SJSA1 (cell line): ENCODE measurements around the gene PDGFD. TPM values are rescaled to one million over a fixed set of nuclear protein-coding genes. Genes with fewer than 3 reads are reported as not detected.

ENCODE experiments used
- DNase-seq, 2 experiments: peaks; one replicate each; pipeline ENCODE4 v3.0.0-alpha.2; 2015 to 2020; ENCODE audit warnings: low spot score in 2 of 2, low read depth in 1 of 2
- H3K27ac ChIP-seq: fragments of 250-450 bp; sonication (Bioruptor Pico); 2 replicates; pipeline ENCODE4 v1.5.1; 2020; ENCODE audit warnings: mild to moderate bottlenecking, moderate library complexity
- H3K27me3 ChIP-seq: fragments of 250-450 bp; sonication (Bioruptor Pico); replicated peaks from 2 replicates; pipeline ENCODE4 v1.5.1; 2020; ENCODE audit warnings: mild to moderate bottlenecking, moderate library complexity
- H3K36me3 ChIP-seq: fragments of 250-450 bp; sonication (Bioruptor Pico); 2 replicates; pipeline ENCODE4 v1.5.1; 2020; ENCODE audit warnings: mild to moderate bottlenecking
- H3K4me1 ChIP-seq: fragments of 250-450 bp; sonication (Bioruptor Pico); replicated peaks from 2 replicates; pipeline ENCODE4 v1.6.1; 2021; ENCODE audit warnings: mild to moderate bottlenecking
- H3K4me3 ChIP-seq: fragments of 250-450 bp; sonication (Bioruptor Pico); 2 replicates; pipeline ENCODE4 v1.5.1; 2020; ENCODE audit warnings: mild to moderate bottlenecking
- H3K9me3 ChIP-seq: fragments of 250-450 bp; sonication (Bioruptor Pico); replicated peaks from 2 replicates; pipeline ENCODE4 v1.5.1; 2020; ENCODE audit warnings: mild to moderate bottlenecking
- total RNA-seq: library from RNA; depleted of rRNA; stranded (reverse); fragments of >200 nt; shearing (Covaris generic); gene quantifications from 2 replicates; pipeline ENCODE4 v1.2.3, GENCODE V29; 2014

PDGFD gene
- total RNA-seq, 1 experiment from 2014 or later: 6.6 TPM

DNA sequence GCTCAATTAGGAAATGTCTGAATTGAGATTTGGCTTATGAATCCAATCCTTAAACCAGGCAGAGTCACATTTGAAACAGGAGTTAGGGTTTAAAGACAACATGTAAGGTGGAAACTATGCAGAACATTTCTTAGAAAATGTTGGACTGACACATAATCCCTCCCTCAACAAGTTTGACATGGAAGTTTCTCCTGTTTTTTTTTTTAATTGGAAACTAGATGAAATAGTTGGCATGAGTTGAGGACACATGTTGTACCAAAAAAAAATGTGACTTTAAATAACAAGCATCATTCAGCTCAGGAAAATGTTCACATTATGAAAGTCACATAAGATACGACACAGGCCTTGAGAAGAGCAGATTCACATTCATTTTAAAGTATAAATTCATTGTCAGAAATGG is 282.4 kb downstream of the PDGFD start:
- H3K27me3 ChIP-seq: no peaks in the 10 kb centered on the region
- H3K36me3 ChIP-seq: no peaks in the 10 kb centered on the region
- no peaks in the 10 kb centered on the region for H3K4me1 ChIP-seq
- no peak overlapping the region for H3K27ac ChIP-seq
- H3K4me3 ChIP-seq: no peak overlapping the region
- no peak for DNase-seq
- H3K9me3 ChIP-seq: no peaks in the 10 kb centered on the region

DNA sequence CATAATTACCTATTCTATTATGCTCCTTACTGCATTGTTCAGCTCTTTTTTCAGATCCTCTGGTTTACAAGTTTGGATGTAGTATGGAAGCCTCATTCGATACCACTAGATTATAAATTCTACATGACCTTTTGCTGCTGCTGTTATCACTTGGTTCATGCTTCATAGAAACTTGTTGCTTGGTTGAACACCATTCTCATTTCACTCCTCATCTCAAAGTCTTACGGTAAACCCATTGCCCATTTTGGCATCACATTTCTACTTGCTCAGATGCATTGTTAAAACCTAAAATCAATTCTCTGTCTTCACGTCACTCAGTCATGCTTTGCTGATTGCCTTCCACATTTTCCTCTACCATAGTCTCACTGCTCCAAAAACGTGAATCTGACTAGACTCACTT is 283.0 kb downstream of the PDGFD start:
- H3K4me3 ChIP-seq: no peak overlapping the region
- DNase-seq: no peak
- H3K27me3 ChIP-seq: no peaks in the 10 kb centered on the region
- no peaks in the 10 kb centered on the region for H3K36me3 ChIP-seq
- no peak overlapping the region for H3K27ac ChIP-seq
- no peaks in the 10 kb centered on the region for H3K4me1 ChIP-seq
- H3K9me3 ChIP-seq: no peaks in the 10 kb centered on the region

DNA sequence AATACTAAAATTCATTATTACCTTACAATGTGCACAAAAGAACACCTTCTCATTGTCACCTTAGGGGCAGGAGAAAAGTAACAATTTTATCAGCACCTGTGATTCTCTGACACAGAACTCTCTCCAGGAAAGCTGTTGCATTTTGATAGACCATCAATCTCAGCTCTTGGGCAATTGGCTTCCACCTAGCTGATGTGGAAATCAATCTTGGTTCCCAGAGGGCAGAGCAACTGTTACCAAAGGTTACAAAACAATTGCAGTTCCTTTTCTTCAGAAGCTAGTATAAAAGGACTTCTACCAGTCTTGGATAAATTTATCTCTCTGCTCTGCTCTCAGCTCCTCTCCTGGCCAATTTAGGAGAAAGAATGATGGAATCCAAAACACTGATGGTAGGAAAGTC is 285.3 kb downstream of the PDGFD start:
- no peak overlapping the region for H3K4me3 ChIP-seq
- H3K9me3 ChIP-seq: no peaks in the 10 kb centered on the region
- H3K36me3 ChIP-seq: no peaks in the 10 kb centered on the region
- DNase-seq: no peak
- no peaks in the 10 kb centered on the region for H3K4me1 ChIP-seq
- H3K27me3 ChIP-seq: no peaks in the 10 kb centered on the region
- H3K27ac ChIP-seq: no peak overlapping the region

DNA sequence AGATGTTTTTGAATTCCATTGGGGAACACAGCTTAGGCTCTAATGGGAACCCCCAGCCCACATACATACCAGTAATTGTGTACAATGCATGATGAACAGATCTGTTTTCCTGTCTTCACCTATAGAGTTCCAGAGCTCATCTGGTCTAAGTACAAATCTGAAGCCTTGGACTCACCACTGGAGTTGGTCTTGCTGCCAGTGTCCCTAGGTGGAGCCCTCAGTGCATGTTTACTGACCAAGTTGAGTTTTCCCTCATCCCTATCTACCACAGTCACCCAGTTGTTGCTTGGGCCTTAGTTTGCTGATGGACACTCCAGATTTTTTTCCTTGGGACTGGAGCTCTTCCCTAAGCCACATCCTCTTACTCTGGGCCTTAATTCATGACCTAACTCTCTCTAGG is 286.7 kb downstream of the PDGFD start:
- H3K36me3 ChIP-seq: no peaks in the 10 kb centered on the region
- H3K4me1 ChIP-seq: no peaks in the 10 kb centered on the region
- H3K27me3 ChIP-seq: no peaks in the 10 kb centered on the region
- H3K27ac ChIP-seq: no peak overlapping the region
- no peak for DNase-seq
- H3K4me3 ChIP-seq: no peak overlapping the region
- no peaks in the 10 kb centered on the region for H3K9me3 ChIP-seq

DNA sequence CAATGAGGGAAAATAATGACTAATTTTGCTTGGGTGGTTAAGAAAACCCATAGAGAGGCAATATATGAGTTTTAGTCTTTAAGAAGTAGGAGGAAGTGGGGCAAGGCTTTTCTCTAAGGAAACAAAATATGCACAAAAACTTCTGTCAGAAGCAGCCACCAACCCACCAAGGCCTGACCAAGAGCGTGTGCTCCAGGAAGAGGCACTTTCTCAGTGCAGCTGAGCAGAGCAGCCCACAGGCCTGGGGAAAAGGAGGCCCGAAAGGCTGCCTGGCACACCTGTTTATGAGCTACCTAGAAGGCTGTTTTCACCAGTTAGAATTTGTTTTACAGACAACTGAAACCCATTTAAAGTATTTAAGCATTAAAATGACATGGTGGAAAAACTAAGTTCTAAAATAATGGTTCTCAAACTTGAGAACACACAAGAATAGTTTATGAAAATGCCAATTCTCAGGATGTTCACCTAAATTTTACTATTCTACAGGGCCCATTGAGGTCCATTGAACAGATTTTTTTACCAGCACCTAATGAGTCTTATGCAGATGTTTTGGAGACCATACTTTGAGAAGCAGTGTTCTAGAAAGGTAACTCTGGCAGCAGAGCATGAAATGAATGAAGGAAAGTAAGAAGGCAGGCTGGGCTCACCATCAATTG is 288.0 kb downstream of the PDGFD start:
- H3K4me1 ChIP-seq: no peaks in the 10 kb centered on the region
- no peak overlapping the region for H3K27ac ChIP-seq
- no peak for DNase-seq
- no peaks in the 10 kb centered on the region for H3K27me3 ChIP-seq
- H3K9me3 ChIP-seq: no peaks in the 10 kb centered on the region
- no peaks in the 10 kb centered on the region for H3K36me3 ChIP-seq
- H3K4me3 ChIP-seq: no peak overlapping the region

DNA sequence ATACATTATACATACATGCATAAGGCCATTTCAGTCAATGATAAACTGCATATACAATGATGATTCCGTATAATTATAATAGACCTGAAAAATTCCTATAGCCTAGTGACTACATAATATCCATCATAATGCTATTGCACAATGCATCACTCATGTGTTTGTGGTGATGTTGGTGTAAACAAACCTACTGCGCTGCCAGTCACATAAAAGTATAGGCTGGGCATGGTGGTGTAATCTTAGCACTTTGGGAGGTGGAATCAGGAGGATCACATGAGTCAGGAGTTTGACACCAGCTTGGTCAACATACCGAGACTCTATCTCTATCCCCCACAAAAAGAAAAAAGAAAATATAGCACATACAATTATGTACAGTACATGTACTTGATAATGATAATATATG is 291.2 kb downstream of the PDGFD start:
- H3K27ac ChIP-seq: no peak overlapping the region
- H3K9me3 ChIP-seq: no peaks in the 10 kb centered on the region
- no peaks in the 10 kb centered on the region for H3K27me3 ChIP-seq
- no peak overlapping the region for H3K4me3 ChIP-seq
- H3K4me1 ChIP-seq: no peaks in the 10 kb centered on the region
- no peak for DNase-seq
- no peaks in the 10 kb centered on the region for H3K36me3 ChIP-seq

DNA sequence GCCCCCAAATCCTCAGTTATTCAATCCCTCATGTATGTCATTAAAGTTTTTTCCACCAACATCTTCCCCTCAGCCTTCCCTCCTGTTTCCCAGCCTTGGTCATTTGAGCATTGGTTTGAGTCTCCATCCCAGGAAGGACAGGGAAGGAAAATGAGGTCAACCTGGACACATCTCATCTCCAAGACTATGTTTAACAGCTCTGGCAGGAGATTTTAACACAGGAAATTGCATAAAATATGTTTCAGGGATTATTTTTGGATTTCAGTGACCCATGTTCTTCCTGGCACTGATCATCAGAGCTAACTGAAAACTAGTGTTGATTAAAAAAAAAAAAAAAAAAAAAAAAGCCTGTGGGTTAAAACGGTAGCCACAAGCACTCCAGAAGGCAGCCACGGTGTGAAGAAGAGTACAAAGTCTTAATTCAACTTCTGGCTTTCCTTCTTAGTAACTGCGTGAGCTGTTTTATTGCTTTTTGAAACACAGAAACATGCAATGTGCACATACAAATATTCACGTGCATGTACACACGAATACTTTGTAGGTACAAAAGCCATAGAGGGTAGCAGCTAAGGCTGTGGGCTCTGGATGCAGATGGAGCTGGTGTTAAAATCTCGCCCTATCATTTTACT is 291.9 kb downstream of the PDGFD start:
- no peak overlapping the region for H3K27ac ChIP-seq
- H3K36me3 ChIP-seq: no peaks in the 10 kb centered on the region
- no peaks in the 10 kb centered on the region for H3K27me3 ChIP-seq
- H3K9me3 ChIP-seq: no peaks in the 10 kb centered on the region
- DNase-seq: no peak
- no peaks in the 10 kb centered on the region for H3K4me1 ChIP-seq
- H3K4me3 ChIP-seq: no peak overlapping the region

DNA sequence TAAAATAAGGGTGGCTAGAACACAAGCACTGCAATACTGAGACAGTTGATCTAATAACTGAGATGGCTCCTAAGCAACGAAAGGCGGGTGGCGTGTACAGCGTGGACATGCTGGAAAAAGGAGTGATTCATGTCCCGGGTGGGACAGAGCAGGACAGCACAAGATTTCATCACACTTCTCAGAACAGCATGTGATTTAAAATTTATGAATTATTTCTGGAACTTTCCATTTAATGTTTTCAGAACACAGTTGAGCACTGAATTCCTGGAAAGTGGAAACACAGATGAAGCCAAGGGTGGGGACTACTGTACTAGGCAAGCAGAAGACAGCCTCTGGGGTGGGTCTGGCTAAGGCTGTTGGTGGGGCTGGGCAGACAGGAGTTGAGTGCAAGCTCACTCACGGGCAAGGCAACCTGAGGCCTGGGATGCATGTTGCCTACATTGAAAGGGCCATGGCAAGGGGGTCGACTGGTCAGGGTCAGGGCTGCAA is 293.1 kb downstream of the PDGFD start:
- Histone ChIP-seq H3K36me3 (no peaks in the 10 kb centered on the region), H3K27ac (no peak overlapping the region), H3K9me3 (no peaks in the 10 kb centered on the region), H3K27me3 (no peaks in the 10 kb centered on the region), H3K4me3 (no peak overlapping the region), H3K4me1 (no peaks in the 10 kb centered on the region)
- no peak for DNase-seq

DNA sequence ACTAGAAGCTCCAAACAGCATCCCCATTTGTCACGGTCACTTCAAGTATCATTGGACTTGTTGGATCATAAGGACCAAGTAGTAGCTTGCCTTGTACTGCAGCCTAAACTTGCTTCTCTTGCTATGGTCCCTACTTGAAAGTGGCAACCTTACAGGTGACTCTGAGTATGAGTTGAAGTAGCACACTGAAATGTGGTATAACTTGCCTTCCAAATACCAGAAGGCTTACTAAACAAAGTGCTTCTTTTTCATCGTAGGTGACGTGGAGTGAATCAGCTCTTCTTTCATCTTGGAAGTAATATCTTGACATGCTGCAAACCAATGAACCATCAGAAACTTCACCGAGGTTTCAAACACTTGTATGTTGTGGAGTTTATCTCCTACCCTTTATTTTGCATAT is 296.5 kb downstream of the PDGFD start:
- no peak for DNase-seq
- no peaks in the 10 kb centered on the region for H3K9me3 ChIP-seq
- H3K36me3 ChIP-seq: no peaks in the 10 kb centered on the region
- H3K4me1 ChIP-seq: no peaks in the 10 kb centered on the region
- no peak overlapping the region for H3K4me3 ChIP-seq
- H3K27me3 ChIP-seq: no peaks in the 10 kb centered on the region
- no peak overlapping the region for H3K27ac ChIP-seq

DNA sequence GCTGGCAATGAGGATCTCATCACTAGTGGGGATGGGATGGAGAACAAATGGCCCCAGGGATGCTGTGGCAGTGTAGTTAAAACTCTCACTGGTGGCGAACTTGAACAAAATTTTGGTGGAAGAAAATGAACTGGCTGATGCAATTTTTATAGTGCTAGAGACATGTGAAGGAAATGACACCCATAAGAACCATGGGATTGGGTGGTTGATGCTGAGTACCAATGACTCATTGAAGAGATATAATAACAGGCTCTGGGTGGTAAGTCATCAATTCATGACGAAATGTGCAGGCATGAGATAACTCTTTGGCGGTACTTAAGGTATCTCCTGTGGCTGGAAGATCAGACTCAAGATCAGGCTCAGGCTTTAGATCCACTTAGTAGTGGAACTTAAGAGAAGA is 300.4 kb downstream of the PDGFD start:
- H3K9me3 ChIP-seq: no peaks in the 10 kb centered on the region

DNA sequence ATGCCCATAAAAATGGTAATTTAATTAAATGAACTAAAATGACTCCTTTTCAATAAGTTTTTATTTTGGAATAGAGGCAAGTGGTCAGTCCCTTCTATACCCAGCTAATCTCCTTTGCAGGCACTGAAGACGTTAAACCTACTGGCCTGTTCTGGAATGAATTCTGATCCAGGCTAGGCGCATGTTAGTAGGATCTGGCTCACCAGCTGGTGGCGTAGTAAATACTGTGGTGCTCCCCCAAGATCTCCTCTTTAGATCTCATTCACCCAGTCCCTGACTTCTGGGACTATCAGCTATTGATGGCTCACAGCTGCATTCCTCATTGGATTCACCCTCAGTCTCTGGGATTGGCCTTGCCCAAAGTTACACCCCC is 301.2 kb downstream of the PDGFD start:
- no peak overlapping the region for H3K4me3 ChIP-seq
- H3K4me1 ChIP-seq: no peaks in the 10 kb centered on the region
- no peak for DNase-seq
- no peaks in the 10 kb centered on the region for H3K36me3 ChIP-seq
- H3K9me3 ChIP-seq: no peaks in the 10 kb centered on the region
- no peaks in the 10 kb centered on the region for H3K27me3 ChIP-seq
- H3K27ac ChIP-seq: no peak overlapping the region

More for the DNA sequence above, 300.4 kb downstream of the PDGFD start:
- Histone ChIP-seq H3K27ac (no peak overlapping the region), H3K27me3 (no peaks in the 10 kb centered on the region), H3K4me1 (no peaks in the 10 kb centered on the region), H3K4me3 (no peak overlapping the region), H3K36me3 (no peaks in the 10 kb centered on the region)
- no peak for DNase-seq

DNA sequence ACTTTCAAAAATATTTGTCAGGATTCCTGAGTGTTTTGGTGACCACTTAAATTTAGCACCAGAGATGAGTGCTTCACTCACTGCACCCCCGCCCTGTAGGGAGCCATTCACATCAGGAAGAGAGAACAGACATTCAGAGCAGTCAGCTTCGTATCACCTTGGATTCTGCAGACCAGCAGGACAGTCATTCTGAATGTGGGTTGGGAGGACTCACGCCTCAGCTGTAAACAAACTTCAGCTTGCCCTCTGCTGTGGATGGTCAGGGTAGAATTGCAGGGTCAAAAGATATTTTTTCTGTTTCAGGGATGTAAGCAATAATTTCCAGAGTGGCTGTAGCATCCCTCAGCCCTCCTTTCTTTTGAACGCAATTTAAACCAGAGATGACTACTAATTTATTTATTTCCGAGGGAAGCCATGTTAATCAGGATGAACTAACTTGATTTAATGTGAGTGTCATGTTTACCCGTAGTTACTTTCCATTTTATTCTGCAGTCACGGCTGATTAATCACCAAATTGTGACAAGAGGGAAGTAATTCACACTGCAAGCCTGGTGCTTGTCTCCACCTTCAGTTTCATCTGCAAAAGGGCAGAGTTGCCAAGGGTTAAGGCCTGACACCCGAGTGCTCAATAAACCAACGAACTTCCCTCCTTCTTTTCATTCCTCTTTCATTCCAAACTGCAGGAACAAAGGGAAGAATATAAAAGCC is 301.7 kb downstream of the PDGFD start:
- Histone ChIP-seq H3K9me3 (no peaks in the 10 kb centered on the region), H3K27ac (no peak overlapping the region), H3K4me1 (no peaks in the 10 kb centered on the region), H3K4me3 (no peak overlapping the region), H3K36me3 (no peaks in the 10 kb centered on the region), H3K27me3 (no peaks in the 10 kb centered on the region)
- no peak for DNase-seq
